IMR-90 (cell line): ENCODE results near the gene DDC. TPM values are rescaled to one million over a fixed set of nuclear protein-coding genes. Genes with fewer than 3 reads are reported as not detected.
A peak's percentile ranks its signal among the peaks of the same experiment; 100 is the strongest.

Experiments used
- ATAC-seq: fragments of 200-7000 bp; cut with Tn5 transposase; 2 replicates; pipeline ENCODE4 v1.9.1; 2020; ENCODE audit warnings: low read depth, mild to moderate bottlenecking, moderate library complexity
- BruUV-seq: library from RNA; stranded (reverse); fragments of 400-500 nt; replicated peaks from 2 replicates; lab custom pipeline; 2021; lab: Mats Ljungman, UMichigan
- CTCF ChIA-PET: fragments of 300-600 bp; formaldehyde crosslinking; extraction: SDS; loops from one replicate; lab custom pipeline; 2021; ENCODE audit warnings: antibody characterized with exemption; lab: Yijun Ruan, JAX
- POLR2A ChIA-PET: fragments of 300-600 bp; sonication (Branson Sonifier 250); formaldehyde crosslinking; loops from one replicate; lab custom pipeline; 2022; ENCODE audit warnings: antibody characterized with exemption; ENCODE audit not compliant: unreplicated experiment; lab: Charles Lee
- DNase-seq: peaks from one replicate; pipeline ENCODE4 v3.0.0; 2013
- H2AFZ ChIP-seq: replicated peaks from 2 replicates; pipeline ENCODE3; 2013; ENCODE audit warnings: low read length, mild to moderate bottlenecking; ENCODE audit not compliant: poor library complexity
- H2AK5ac ChIP-seq: 2 replicates; pipeline ENCODE4 v1.6.1; 2013; ENCODE audit warnings: low read depth, low read length, inconsistent platforms
- H2AK9ac ChIP-seq: replicated peaks from 2 replicates; pipeline ENCODE3; 2013; ENCODE audit warnings: mild to moderate bottlenecking, low read depth, low read length, moderate library complexity; ENCODE audit not compliant: poor library complexity
- H2BK120ac ChIP-seq: 2 replicates; pipeline ENCODE4 v1.6.1; 2013; ENCODE audit warnings: low read depth, low read length, inconsistent platforms
- H2BK15ac ChIP-seq: 3 replicates; pipeline ENCODE4 v1.6.1; 2013; ENCODE audit warnings: low read depth, low read length, inconsistent platforms
- H2BK20ac ChIP-seq: 2 replicates; pipeline ENCODE4 v1.6.1; 2013; ENCODE audit warnings: low read depth, mild to moderate bottlenecking, inconsistent platforms, low read length, moderate library complexity
- H2BK5ac ChIP-seq: 2 replicates; pipeline ENCODE4 v1.6.1; 2013; ENCODE audit warnings: mild to moderate bottlenecking, low read depth, low read length, inconsistent platforms; ENCODE audit not compliant: poor library complexity, severe bottlenecking
- H3K14ac ChIP-seq: replicated peaks from 2 replicates; pipeline ENCODE4 v1.6.1; 2013; ENCODE audit warnings: low read depth, low read length, inconsistent platforms
- H3K18ac ChIP-seq: 2 replicates; pipeline ENCODE4 v1.6.1; 2013; ENCODE audit warnings: low read depth, low read length, control low read depth
- H3K23ac ChIP-seq: 2 replicates; pipeline ENCODE4 v1.6.1; 2013; ENCODE audit warnings: low read depth, low read length, inconsistent platforms
- H3K27ac ChIP-seq: 2 replicates; pipeline ENCODE4 v1.5.1; 2013; ENCODE audit warnings: mild to moderate bottlenecking, control low read depth, low read length; ENCODE audit not compliant: insufficient read depth
- H3K27me3 ChIP-seq: 2 replicates; pipeline ENCODE4 v1.6.1; 2013; ENCODE audit warnings: low read length; ENCODE audit not compliant: control insufficient read depth, insufficient read depth
- H3K36me3 ChIP-seq: 2 replicates; pipeline ENCODE4 v1.6.1; 2013; ENCODE audit warnings: low read length, mixed read lengths; ENCODE audit not compliant: control insufficient read depth, insufficient read depth
- H3K4ac ChIP-seq: 2 replicates; pipeline ENCODE4 v1.6.1; 2013; ENCODE audit warnings: low read depth, low read length, inconsistent platforms
- H3K4me1 ChIP-seq: 2 replicates; pipeline ENCODE4 v1.6.1; 2013; ENCODE audit warnings: low read length, mixed read lengths; ENCODE audit not compliant: control insufficient read depth, insufficient read depth
- H3K4me2 ChIP-seq: 2 replicates; pipeline ENCODE4 v1.6.1; 2013; ENCODE audit warnings: low read depth, mild to moderate bottlenecking, control low read depth, low read length, moderate library complexity
- H3K4me3 ChIP-seq: 2 replicates; pipeline ENCODE4 v1.5.1; 2013; ENCODE audit warnings: low read depth, mild to moderate bottlenecking, control low read depth, low read length, moderate library complexity; ENCODE audit not compliant: insufficient read depth
- H3K56ac ChIP-seq: 2 replicates; pipeline ENCODE4 v1.6.1; 2013; ENCODE audit warnings: low read length, inconsistent platforms; ENCODE audit not compliant: insufficient read depth; ENCODE audit errors: extremely low read depth
- H3K79me1 ChIP-seq, 2 experiments: 2 replicates each; pipeline ENCODE4 v1.6.1; 2013; ENCODE audit warnings: low read length in 2 of 2, inconsistent platforms in 1 of 2, low read depth in 1 of 2
- H3K9ac ChIP-seq: 2 replicates; pipeline ENCODE4 v1.6.1; 2013; ENCODE audit warnings: low read depth, low read length, control low read depth
- H3K9me1 ChIP-seq: 2 replicates; pipeline ENCODE4 v1.6.1; 2013; ENCODE audit warnings: low read length, inconsistent platforms; ENCODE audit not compliant: insufficient read depth
- H3K9me3 ChIP-seq: 2 replicates; pipeline ENCODE4 v1.6.1; 2013; ENCODE audit warnings: low read length; ENCODE audit not compliant: control insufficient read depth, insufficient read depth
- H4K20me1 ChIP-seq: 2 replicates; pipeline ENCODE4 v1.6.1; 2013; ENCODE audit warnings: low read length, inconsistent platforms; ENCODE audit not compliant: insufficient read depth
- H4K5ac ChIP-seq: 2 replicates; pipeline ENCODE4 v1.6.1; 2013; ENCODE audit warnings: mild to moderate bottlenecking, low read depth, low read length, control low read depth
- H4K8ac ChIP-seq, 2 experiments: 2 replicates each; pipeline ENCODE4 v1.6.1; 2013; ENCODE audit warnings: low read depth in 2 of 2, low read length in 2 of 2, control low read depth in 1 of 2, inconsistent platforms in 1 of 2
- H4K91ac ChIP-seq: 2 replicates; pipeline ENCODE4 v1.6.1; 2013; ENCODE audit warnings: low read depth, low read length, inconsistent platforms; ENCODE audit not compliant: insufficient read depth
- CHD1 ChIP-seq: IDR thresholded peaks from 2 replicates; pipeline ENCODE4 v1.6.1; 2012; ENCODE audit warnings: low read depth, low read length, improper control_type of control experiment
- FOS ChIP-seq: fragments of 150-350 bp; IDR thresholded peaks from 2 replicates; pipeline ENCODE4 v1.6.1; 2016; ENCODE audit warnings: low read depth, low read length
- MAFK ChIP-seq: IDR thresholded peaks from 2 replicates; pipeline ENCODE4 v1.6.1; 2012; ENCODE audit warnings: low read depth, low read length, improper control_type of control experiment
- MXI1 ChIP-seq: IDR thresholded peaks from 2 replicates; pipeline ENCODE4 v1.6.1; 2012; ENCODE audit warnings: low read depth, mild to moderate bottlenecking, low read length, moderate library complexity, borderline replicate concordance
- POLR2A ChIP-seq: IDR thresholded peaks from 2 replicates; pipeline ENCODE4 v1.6.1; 2012; ENCODE audit warnings: mild to moderate bottlenecking, low read depth, low read length
- RAD21 ChIP-seq: IDR thresholded peaks from 2 replicates; pipeline ENCODE4 v1.6.1; 2012; ENCODE audit warnings: low read length, improper control_type of control experiment
- RCOR1 ChIP-seq: IDR thresholded peaks from 2 replicates; pipeline ENCODE4 v1.6.1; 2012; ENCODE audit warnings: mild to moderate bottlenecking, low read length, improper control_type of control experiment; ENCODE audit not compliant: insufficient replicate concordance
- WGBS, 2 experiments: methylation state at CpG; one replicate each; pipeline versions ENCODE4 v1.1.5 to v1.1.7; 2013; ENCODE audit warnings: missing lambda C conversion rate in 2 of 2; ENCODE audit not compliant: insufficient read length in 1 of 2; ENCODE audit errors: extremely low coverage in 2 of 2; 5-methylcytosine and 5-hydroxymethylcytosine counted together
- dilution Hi-C: fragments of 300-500 bp; cut with HindIII; formaldehyde crosslinking; loops from one replicate; pipeline ENCODE4 v1.14.3; 2018; ENCODE audit warnings: low sequenced_read_pairs; ENCODE audit not compliant: unreplicated experiment
- in situ Hi-C: fragments of 300-500 bp; cut with MboI; formaldehyde crosslinking; loops from 3 replicates; pipeline ENCODE4 v1.14.3; 2019; ENCODE audit warnings: low sequenced_read_pairs, inconsistent platforms, mixed read lengths
- intact Hi-C: fragments of 100-400 bp; cut with micrococcal nuclease; formaldehyde crosslinking; loops from 2 replicates; pipeline ENCODE4 v1.10.0; 2022
- polyA plus RNA-seq, 3 experiments: library from polyadenylated mRNA; depleted of rRNA; stranded (reverse); fragments of >200 nt; gene quantifications; 2 replicates each; pipeline ENCODE4 v1.2.3, GENCODE V29; 2012; ENCODE audit warnings: low replicate concordance in 1 of 3
- total RNA-seq: library from RNA; depleted of rRNA; stranded (reverse); fragments of >200 nt; gene quantifications from 2 replicates; pipeline ENCODE4 v1.2.3, GENCODE V29; 2012

Gene DDC
- total and polyA plus RNA-seq, 2 of the 4 experiments (the other 2 are of a cell fraction), result not detected

DNA sequence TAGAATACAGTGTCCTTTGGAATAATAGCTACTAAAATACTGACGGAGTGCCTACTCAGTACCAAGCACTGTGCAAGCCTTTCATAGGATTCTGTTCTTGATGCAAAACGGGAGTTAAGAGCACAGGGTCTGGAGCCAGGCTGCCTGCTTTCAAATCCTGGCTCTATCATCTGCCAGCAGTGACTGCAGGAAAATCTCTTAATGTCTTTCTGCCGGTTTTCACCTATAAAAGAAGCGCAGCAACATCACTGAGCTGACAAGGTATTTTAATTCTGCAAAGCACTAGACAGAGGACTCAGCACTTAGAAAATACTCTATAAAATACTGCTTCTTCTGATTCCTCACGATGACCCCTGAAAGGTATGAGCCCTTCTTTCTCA lies 115.7 kb downstream of the DDC start:
- no peak overlapping the region for H3K23ac ChIP-seq
- intact Hi-C loops (no loop called here), dilution Hi-C loops (no loop called here), in situ Hi-C loops (no loop called here)
- H3K9ac ChIP-seq, result peak overlapping the region; percentile 70
- no peak overlapping the region for H4K91ac ChIP-seq
- H4K8ac ChIP-seq, result no peak overlapping the region
- TF ChIP-seq RCOR1 (no peak), FOS (no peak), RAD21 (no peak), CHD1 (no peak), MXI1 (no peak), MAFK (no peak), POLR2A (no peak)
- H3K9me1 ChIP-seq, result no peaks in the 10 kb centered on the region
- H3K56ac ChIP-seq, result peak overlapping the region; percentile 24
- H2BK15ac ChIP-seq, result no peak overlapping the region
- H3K18ac ChIP-seq, result no peak overlapping the region
- H2BK5ac ChIP-seq, result no peak overlapping the region
- no peak for ATAC-seq
- H3K4me3 ChIP-seq, result peak overlapping the region; percentile 79
- H3K4me1 ChIP-seq, result no peaks in the 10 kb centered on the region
- H2AK5ac ChIP-seq, result no peak overlapping the region
- peaks cover 7% of the 10 kb centered on the region for H3K36me3 ChIP-seq
- H2AK9ac ChIP-seq, result peak overlapping the region; percentile 11
- no peak for DNase-seq
- peaks cover 4% of the 10 kb centered on the region for H3K27me3 ChIP-seq
- ChIA-PET POLR2A (no interaction called here), CTCF (no interaction called here)
- no peak overlapping the region for H3K4ac ChIP-seq
- no peak overlapping the region for H4K5ac ChIP-seq
- BruUV-seq, result no TSS peak
- no peak overlapping the region for H2BK20ac ChIP-seq
- no peak overlapping the region for H3K27ac ChIP-seq
- no peak overlapping the region for H2BK120ac ChIP-seq
- H3K14ac ChIP-seq, result no peak overlapping the region
- peak overlapping the region; percentile 84 for H3K4me2 ChIP-seq
- no peaks in the 10 kb centered on the region for H3K9me3 ChIP-seq
- peak overlapping the region; percentile 98 for H2AFZ ChIP-seq
- H3K79me1 ChIP-seq, result peaks cover 12 to 15% of the 10 kb centered on the region in 2 experiments
- WGBS, 2 experiments, result no CpG with 5 or more reads among the region's 5 CpGs
- no peaks in the 10 kb centered on the region for H4K20me1 ChIP-seq
